CD4-positive, alpha-beta T cell treated with Interleukin-6 at 100 ng/mL for 8 hours (primary cell): ENCODE data around the gene APPL2.

Experiments
- DNase-seq: peaks from one replicate; pipeline ENCODE4 v3.0.0-alpha.2; 2020; ENCODE audit warnings: mixed read lengths, low spot score

APPL2 gene

GRCh38 chr12:105223352-105223845 is 12.6 kb downstream of the APPL2 start:
- DNase-seq = no peak

DNA sequence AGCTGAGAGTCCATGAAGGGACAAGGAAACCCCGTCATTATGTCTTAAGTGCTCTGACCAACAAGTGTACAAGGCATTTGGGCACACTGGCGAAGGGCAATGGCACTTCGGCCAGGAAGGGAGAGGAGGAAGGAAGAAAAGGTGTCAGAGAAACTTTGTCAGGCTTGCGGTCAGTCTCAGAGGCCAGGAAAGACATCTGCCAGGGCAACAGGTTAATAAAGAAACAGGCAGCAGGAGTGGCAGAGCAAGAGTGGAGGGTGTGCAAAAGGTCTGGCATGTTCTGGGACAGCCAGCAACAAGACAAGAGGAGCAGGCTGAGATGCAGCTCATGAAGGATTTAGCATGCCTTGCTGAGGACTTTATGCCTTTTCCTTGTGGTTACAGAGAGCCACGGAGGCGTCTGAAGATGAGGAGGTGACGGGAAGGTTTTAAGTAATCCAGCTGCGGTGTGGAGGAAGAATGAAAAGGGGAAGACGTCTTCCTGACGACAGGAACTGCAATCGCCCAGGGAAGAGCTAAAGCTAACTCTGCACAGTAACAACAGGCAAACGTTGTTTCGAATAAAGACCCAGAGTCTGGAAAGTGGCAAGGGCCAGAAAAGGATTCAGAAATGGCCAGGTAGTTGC is 13.1 kb downstream of the APPL2 start:
- no peak for DNase-seq

DNA sequence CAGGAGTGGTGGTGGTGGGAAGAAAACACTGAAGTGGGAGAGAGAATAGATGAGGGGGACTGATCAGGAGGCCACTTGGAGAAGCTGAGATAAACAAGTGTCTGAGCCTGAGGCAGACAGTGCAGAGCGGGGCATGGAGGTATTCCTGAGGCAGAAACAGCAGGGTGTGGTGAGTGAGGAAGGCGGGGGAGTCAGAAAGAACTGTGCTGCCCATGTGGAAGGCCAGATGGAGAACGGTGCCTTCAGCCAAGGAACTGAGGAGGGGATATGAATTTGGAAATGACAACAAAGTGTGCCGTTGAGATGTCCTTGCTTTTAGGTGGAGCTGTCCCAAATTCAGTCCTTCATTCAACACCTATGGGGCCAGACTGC is 13.7 kb downstream of the APPL2 start:
- no peak for DNase-seq

- DNase-seq = no peak
Observed at GRCh38 chr12:105221583-105222283, 14.2 kb downstream of the APPL2 start.

GRCh38 chr12:105220929-105221290 is 15.1 kb downstream of the APPL2 start:
- DNase-seq = no peak

DNA sequence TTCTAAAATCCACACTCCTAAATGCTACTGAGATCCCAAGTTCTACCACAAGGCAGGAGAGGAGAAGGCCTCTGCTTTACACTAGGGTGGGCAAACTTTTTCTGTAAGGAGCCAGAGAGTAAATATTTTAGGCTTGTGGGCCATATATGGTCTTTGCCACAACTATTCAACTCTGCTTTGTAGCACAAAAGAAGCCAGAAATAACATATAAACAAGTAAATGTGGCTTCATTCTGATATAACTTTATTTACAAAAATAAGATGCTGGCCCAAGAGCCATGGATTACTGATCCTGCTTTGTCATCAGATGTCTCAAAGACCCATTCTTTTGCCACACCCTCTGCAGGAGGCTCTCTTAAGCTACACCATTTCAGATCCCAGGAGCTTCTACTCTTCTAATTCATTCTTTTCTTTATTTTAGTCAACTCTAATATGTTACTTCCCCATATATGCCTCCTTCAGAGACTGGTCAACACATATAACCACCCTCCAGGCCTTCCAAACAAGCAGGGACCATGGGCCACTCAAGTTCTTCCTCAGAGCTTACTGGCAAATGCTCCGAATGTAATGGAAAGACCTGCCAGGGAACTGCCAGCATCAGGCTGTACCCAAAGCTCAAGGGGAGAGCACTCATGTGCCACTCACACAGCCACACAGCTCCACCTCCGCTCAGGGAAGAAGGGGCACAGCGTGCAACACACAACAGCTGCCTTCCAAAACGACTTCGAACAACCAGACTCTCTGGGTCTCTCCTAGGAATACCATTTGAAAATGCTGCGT is 15.6 kb downstream of the APPL2 start:
- no peak for DNase-seq

DNA sequence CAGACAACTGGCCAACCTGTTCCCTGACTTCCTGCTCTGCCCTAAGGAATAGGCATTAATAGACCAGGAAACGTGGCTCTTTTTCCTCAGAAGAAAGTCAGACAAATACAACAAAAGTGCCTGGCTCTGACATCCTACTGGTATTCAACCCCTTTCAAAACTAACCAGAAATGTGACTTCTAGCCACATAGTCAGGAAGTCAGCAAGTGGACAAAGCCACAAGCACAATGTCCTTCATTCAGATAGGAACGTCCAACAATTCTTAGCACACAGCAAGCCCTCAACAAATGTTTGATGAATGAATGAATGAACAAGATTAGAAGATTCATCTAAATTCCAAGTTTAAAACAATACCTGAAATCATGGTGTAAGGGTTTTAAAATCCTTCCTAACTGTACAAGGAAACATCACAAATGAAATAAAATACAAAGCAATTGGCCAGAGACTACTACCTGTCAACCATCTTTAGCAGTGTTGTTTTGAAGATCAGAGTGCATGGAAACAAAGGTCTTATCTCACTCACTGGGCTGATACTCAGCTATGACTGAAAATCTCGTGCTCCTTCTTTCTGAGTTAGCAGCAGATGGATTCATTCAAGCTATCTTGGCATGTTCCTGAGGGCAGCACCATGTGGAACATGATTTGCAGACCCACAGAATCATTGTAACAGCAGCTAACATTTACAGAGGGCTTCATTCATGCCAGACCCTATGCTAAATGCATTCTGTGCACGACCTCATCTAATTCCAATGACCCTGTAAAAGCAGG is 16.5 kb downstream of the APPL2 start:
- DNase-seq = no peak

- no peak for DNase-seq
Observed at GRCh38 chr12:105218434-105218833, 17.5 kb downstream of the APPL2 start.

DNA sequence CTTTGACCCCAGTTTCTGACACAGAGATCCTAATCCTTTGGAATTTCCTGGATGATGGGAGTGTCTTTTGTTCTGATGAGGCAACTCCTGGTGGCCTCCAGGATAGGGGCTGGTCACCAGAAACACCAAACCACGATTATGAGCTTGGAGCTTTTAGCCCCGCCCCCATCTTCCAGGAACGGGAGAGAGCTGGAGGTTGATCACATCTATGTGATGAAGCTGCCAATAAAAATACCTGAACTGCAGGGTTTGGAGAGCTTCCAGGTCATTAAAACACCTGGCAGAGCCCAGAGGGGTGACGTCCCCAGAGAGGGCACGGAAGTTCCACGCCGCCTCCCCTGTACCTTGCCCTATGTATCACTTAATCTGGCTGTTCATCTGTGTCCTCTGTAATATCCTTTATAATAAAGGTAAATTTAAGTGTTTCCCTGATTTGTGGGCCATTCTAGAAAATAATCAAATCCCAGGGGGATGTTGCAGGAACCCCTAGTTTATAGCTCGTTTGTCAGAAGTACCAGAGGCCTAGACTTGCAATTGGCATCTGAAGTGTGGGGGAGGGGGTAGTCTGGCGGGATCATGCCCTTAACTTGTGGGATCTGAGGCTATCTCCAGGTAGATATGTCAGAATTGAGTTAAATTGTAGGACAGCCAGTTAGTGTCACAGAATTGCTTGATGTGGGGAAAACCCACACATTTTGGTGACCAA is 21.2 kb downstream of the APPL2 start:
- DNase-seq = no peak

DNA sequence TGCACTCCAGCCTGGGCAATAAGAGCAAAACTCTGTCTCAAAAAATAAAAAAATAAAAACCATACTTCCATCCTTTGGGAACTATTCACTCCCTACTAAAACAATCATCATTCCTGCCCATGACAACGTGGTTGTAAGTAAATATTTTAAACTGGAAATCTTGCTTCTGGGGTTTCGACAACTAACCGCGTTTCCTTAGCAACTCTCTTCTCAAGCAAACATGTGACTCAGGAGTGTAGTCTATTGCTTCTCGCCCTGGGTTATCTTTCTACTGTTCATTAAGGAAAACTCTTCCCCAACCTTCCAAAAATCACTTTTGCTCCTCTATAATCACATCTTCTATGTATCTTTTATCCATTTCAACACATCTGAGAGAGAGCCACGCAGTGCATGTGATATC is 21.8 kb downstream of the APPL2 start:
- no peak for DNase-seq

GRCh38 chr12:105212438-105212837 is 23.5 kb downstream of the APPL2 start:
- DNase-seq = no peak

DNA sequence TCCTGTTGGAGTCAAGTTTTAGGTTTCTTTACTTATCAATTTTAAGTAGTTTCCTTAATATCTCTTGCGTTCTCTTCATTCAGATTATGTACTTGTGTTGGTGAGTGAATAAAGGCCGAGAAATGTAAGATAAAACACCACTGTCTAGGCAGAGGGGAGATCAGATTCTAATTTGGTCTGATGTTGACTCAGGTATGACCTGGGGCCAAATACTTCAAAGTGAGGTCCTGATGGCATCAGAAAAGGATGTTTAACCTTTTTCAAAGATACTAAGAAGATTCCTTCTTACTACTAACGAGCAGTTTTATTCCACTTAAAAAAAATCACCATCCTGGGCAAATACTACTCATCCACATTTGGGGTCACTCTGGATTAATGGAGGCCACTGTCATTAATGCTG is 26.9 kb downstream of the APPL2 start:
- no peak for DNase-seq

- DNase-seq = no peak
Observed at GRCh38 chr12:105206686-105207374, 29.1 kb downstream of the APPL2 start.

DNA sequence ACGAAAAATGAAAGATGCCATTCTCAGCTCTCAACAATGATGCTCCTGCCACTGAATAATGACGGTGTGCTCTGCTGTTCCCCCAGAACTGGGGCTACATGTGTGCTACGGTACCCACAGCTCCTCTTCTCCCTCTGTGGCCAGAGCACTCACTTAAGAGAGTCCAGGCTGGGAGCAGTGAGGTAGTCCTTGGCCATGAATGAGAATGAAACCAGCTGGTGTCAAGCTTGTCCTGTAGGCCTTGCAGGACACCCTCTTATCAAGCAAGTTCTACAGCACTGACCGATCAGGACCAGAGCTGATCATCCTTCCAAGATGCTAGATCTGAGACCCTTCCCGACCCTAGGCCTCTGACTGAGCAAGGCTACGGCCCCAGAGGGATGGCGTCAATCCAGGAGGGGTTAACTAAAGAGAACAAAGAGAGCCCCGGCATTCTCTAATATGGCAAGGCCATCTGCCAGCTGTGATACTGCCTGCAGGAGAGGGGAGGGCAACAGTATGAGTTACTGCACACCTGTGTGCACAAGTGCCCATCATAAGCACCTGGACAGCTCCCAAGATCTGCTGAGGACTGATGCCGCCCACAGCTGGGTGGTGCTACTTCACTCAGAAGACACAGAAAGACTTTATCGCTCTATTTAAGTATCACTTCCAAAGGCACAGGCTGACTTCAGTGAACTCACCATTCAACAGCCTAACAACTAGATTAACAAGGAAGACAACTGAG is 30.5 kb downstream of the APPL2 start:
- DNase-seq = no peak

DNA sequence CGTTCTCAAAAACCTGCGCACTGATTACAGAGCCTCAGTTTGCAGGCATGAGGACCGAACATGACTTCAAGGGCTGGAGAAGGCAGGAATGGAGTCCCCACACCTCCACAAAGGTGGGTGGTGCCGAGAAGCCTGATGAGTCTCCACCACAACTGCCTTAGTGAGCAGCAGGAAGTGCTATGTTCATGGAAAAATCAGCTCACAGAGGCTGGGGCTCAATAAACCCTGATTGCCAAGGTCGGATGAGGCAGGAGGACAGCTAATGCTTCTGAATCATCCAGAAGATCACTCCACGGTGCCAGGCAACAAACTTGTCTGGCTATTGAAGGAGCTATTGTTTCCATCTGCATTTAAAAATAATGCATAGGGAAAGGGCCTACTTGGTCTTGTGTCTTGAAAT is 31.1 kb downstream of the APPL2 start:
- DNase-seq = no peak

- DNase-seq = no peak
Observed at GRCh38 chr12:105204127-105204526, 31.8 kb downstream of the APPL2 start.

GRCh38 chr12:105202202-105202601 is 33.8 kb downstream of the APPL2 start:
- no peak for DNase-seq

- DNase-seq = no peak
Observed at GRCh38 chr12:105201299-105201698, 34.7 kb downstream of the APPL2 start.

- no peak for DNase-seq
Observed at GRCh38 chr12:105200385-105200784, 35.6 kb downstream of the APPL2 start.

DNA sequence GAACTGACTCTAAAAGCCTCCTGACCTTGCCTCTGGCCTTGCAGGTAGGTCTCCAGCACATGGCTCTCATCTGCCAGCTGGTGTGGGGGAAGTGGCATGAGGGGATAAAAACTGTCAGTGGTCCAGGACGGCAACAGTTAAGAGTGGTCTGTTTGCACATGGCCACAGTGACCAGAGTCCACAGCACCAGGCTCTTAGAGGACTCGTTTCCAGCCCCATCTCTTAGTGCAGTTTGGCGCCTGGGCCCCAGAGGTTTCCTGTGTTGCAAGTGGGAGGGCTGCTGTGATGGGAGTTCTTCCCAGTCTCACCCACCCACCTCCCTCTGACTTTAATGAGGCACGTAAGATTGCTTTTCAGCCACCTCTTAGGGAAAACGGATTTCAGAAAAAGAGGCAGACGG is 37.0 kb downstream of the APPL2 start:
- no peak for DNase-seq

DNA sequence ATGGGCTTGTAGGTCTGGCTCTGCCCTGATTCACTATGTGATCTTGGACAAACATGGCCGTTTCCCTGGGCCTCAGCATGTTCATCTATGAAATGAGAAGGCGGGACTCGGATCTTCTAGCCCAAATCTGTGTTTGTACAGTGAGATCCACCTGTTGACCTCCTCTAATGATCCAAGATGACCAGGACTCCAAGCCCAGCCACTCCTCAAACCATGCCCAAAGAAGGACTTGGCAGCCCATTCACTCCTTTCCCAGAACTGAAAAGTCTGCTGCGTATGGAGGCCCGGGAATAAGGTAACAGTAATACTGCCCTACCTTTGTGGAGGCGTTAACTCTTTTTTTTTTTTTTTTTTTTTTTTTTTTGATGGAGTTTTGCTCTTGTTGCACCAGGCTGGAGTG is 39.9 kb downstream of the APPL2 start:
- DNase-seq = no peak
